Occipital lobe (tissue), 2 donors: Measurements from ENCODE around the gene MPEG1. TPM values are rescaled to one million over a fixed set of nuclear protein-coding genes. Genes with fewer than 3 reads are reported as not detected.

Experiments used
- DNase-seq: peaks from one replicate; lab custom pipeline; 2025; lab: John Stamatoyannopoulos, UW
- total RNA-seq: library from RNA; depleted of rRNA; stranded (reverse); fragments of >200 nt; gene quantifications from one replicate; pipeline ENCODE4 v1.2.3, GENCODE V29; 2014

MPEG1 gene
- total RNA-seq: 2.8 TPM

DNA sequence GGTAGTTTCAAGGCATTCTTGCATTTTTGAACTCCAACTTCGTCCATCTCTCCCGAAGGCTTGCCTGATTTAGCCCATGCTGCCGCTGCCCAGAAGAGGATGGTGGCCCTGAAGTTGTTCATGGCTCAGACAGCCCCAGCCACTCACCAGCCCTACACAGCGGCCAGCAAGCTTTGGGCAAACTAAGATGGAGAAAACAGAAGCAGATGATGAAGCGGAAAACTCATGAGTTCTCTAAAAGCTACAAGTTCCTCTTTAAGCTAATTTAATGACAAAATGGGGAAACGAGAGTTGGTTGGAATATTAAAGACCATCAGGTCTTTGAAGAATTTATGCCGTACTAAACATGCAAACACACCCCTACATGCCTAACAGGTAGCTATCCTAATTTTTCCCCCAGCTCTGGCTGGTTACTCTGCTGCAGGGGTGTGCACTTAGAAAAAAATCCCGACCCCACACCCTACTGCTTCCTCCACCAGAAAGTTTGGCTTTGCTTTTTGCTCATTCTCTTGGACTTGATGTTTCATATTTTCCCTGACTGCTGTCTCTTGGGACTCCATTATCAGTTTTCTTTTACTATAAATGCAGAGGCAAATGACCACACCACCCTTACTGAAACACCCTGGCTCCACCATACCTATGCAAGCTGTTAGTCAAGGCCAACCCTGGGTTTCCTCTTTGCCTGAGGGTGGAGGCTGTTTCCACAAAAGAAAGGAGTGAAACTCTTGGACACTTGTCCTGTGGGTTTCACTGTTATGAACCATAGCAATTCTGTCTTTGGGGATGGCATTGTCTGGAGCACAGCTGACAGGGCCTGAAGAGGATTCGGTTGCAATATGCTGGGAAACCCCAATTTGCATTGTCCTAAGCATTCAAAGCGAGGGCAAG, at the start of gene MPEG1:
Gene MPEG1 (minus strand): TSS at position 184 of the 888 bp plus-strand sequence. CDS start 62 bp downstream, at position 122.
- no peak for DNase-seq

GRCh38 chr11:59262177-59262818, 49.6 kb upstream of the MPEG1 start:
- DNase-seq: no peak

DNA sequence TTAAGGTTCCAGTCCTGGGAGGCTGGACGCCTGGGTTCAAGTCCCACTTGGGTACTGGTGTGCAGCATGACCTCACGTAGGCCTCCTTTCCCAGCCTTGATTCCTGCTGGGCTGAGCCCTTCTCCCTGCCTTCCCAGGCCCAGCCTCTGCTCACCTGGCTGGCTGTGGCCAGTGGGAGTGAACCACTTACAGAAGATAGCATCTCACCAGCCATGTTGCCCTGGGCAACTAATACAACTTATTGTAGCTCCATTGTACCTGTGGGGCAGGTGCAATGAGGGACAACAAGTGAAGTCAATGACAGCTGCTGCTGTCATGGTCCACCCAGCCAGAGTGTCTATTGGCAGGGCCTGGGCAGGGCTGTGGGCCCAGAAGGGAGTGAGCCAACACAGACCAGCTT, 48.4 kb upstream of the MPEG1 start:
- no peak for DNase-seq

DNA sequence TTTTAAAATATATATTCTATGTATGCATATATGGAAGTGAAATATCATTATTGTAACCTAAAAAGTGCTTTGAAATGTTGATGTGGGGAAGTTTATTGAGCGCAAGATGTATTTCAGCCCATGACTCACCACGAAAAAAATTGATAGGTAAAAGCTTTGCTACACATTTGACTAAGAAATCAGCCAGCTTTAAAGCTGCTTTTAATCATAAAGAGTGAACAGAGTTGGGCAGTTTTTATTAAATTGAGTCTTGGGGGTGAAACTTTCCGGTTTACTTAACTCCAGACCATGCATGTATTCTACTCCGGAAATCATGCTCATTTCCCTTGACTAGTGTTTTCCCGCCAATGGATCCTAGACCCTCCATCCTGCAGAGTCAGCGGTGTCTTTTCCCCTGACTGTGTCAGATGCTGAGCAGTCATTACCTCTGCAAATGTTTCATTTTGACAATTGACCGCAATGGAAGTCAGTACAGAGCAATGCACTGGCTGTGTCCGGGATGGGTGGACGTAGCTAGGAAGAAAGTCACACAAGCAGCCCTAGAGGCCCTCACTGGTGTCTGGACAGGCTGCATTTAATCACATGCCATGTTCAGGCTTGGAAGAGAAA, 47.2 kb upstream of the MPEG1 start:
- DNase-seq: no peak

GRCh38 chr11:59259047-59259446, 46.3 kb upstream of the MPEG1 start:
- no peak for DNase-seq

DNA sequence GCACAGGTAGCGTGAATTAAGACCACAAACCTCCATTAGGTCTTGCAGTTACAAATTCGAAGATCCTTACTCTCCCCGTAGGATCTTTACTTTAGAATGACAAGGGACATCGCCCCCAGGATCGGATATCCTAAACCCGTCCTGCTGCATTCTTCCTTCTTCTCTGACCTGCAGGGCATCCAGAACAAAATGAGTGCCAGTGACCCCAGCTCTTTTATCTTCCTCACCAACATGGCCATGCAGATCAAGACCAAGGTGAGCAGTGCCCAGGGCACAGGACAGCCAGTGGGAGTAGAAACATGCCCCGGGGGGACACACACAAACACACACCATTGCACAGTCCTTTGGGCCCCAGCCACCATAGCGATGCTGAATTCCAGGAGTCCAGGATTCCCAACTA, 42.6 kb upstream of the MPEG1 start:
- DNase-seq: no peak

GRCh38 chr11:59254286-59254685, 41.6 kb upstream of the MPEG1 start:
- DNase-seq: no peak

- no peak for DNase-seq
These were observed 40.3 kb upstream of the MPEG1 start for GRCh38 chr11:59253001-59253400.

- DNase-seq: no peak
These were observed 36.8 kb upstream of the MPEG1 start for GRCh38 chr11:59249535-59249934.

- DNase-seq: no peak
These were observed 35.0 kb upstream of the MPEG1 start for GRCh38 chr11:59247531-59248227.

GRCh38 chr11:59243633-59244032, 30.9 kb upstream of the MPEG1 start:
- no peak for DNase-seq

DNA sequence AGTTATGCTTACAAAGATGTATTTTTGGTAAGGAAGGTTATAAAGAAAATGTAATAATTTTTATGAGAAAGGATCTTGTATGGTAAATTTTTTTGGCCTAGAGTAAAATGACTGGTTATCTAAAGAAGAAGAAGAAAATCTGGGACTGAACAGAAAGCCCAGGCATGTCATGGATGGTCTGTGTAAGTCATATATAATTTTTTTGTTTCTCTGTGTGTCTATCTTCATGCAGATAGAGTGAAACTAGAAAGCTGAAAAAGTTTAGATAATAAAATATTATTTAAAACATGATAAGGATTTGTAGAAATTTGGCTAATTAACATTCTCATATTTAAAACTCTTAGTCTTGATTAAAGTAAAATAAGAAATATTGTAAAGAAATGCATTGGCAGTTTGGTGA, 27.6 kb upstream of the MPEG1 start:
- no peak for DNase-seq

- DNase-seq: no peak
These were observed 13.7 kb upstream of the MPEG1 start for GRCh38 chr11:59226396-59226795.

GRCh38 chr11:59225017-59225416, 12.3 kb upstream of the MPEG1 start:
- DNase-seq: no peak

GRCh38 chr11:59224351-59224928, 11.7 kb upstream of the MPEG1 start:
- no peak for DNase-seq

DNA sequence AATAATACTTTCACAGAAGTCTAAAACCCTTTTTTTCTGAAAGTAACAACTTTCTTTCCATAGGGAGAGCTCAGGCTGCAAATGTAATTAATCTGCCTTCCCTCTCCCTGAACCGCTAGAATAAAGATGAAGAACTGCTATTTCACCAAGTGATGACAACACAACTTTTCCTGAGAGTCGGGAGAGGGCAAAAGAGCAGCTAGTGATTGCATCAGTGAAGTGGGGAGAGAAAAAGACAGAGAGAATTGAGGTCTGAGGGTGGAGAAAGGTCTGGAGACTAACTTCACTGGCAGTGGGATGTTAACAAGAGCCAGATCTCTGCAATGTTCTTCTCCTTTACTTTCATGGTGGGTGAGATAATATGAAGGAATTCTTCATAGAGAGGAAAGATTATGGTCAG, 10.9 kb upstream of the MPEG1 start:
- no peak for DNase-seq

- DNase-seq: no peak
These were observed 10.4 kb upstream of the MPEG1 start for GRCh38 chr11:59223177-59223576.

DNA sequence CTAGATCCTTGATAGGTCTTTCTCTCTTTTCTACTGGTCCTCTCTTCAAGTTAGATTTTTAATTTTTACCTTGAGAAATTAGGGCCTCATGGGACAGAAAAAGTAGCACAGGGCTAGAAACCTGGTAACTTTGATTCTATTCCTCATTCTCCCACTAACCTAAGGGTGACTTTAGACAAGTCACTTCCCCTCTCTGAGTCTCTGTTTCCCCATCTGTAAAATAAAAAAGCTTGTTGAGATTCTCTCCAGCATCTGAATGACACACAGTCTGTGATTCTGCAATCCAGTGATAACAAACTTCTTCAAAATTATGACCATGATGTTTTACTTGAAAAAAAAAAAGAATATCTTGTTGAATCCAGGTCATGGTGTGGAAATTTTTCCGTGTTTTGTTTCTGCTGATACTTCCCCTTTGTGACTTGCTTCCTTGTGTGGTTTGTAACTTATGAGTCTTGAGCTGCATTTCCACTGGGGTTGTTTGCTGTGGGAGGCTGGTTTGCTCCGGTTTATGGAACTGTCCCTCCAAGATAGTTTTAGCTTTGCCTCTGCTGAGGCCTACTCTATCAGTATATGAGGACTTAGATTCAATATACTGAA, 9.8 kb upstream of the MPEG1 start:
- no peak for DNase-seq

DNA sequence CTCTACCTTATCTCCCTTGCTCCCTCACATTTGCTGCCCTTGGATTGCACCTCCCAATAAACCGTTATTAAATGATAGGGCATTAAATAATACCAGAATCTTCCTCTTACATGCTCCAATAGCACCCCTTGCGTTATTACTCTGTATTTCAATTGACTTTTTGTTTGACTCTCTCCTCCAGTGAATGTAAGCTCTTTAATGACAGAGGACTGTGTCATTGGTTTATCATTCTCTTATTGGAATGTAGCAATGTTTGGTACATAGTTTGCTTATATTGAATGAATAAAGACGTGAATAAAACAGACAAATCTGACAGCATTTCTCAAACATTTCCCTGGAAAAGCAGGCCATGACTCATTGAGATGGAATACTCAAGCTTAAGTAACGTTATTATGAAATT, 8.7 kb upstream of the MPEG1 start:
- no peak for DNase-seq

DNA sequence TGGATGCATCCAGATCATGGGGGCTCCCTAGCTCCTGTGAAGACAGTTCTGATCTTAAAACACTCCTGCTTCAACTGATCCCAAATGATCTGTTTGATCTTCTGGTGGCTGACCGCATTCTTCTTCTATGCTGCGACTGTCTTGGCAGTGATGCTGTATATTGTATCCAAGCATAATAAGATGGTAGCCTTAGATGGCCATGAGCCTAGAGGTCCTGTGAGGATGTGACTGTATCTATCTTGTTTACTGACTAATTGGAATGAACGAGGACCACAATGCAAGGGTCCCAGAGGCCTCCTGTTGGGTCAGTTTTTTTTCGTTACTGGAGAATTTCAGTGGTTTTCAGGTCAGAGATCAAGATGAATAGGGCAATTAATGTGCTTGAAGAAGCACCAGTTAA, 7.1 kb upstream of the MPEG1 start:
- DNase-seq: no peak

DNA sequence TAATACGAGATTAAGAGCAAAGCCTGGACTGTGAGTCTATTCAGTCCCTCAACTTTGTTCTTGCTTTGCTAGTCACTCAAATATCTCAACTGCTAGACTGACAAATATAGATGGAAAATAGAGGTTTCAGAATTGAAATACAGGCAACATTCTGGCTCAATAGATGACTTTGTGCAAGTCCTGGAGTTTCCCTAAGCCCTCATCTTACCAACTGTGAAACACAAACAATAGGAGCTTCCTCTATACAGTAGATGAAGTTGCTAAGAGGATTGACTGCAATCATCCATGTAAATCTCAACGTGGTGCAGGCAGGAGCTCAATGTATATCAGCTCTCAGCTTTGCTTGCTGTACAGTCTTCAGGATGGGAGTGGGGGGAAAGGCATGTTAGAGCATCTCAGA, 6.2 kb upstream of the MPEG1 start:
- DNase-seq: no peak
